H1 (cell line): ENCODE data around the gene CYTH1. TPM values are rescaled to one million over a fixed set of nuclear protein-coding genes. Genes with fewer than 3 reads are reported as not detected.

ENCODE experiments used
- CTCF ChIA-PET: fragments of 300-600 bp; sonication (Branson Sonifier 250); formaldehyde crosslinking; loops from one replicate; lab custom pipeline; 2021; ENCODE audit not compliant: partially characterized antibody; lab: Charles Lee
- POLR2A ChIA-PET: fragments of 300-600 bp; sonication (Branson Sonifier 250); formaldehyde crosslinking; loops from one replicate; lab custom pipeline; 2021; ENCODE audit warnings: inconsistent platforms; ENCODE audit not compliant: partially characterized antibody; lab: Charles Lee
- DNase-seq, 2 experiments: peaks; one replicate each; pipeline versions ENCODE4 v3.0.0 to v3.0.0-alpha.2; 2010 to 2022; ENCODE audit warnings: low spot score in 2 of 2, low read depth in 1 of 2, mixed read lengths in 1 of 2
- FAIRE-seq: peaks from 2 replicates; lab custom pipeline; 2011; peaks lifted over from hg19 to GRCh38; lab: Jason Lieb, UNC
- H2AFZ ChIP-seq: 2 replicates; pipeline ENCODE4 v1.8.1; 2012; ENCODE audit warnings: low read length, inconsistent platforms
- H2AK5ac ChIP-seq: 2 replicates; pipeline ENCODE4 v1.6.1; 2013; ENCODE audit warnings: low read depth, low read length
- H2BK120ac ChIP-seq: replicated peaks from 2 replicates; pipeline ENCODE3; 2013; ENCODE audit warnings: low read depth, low read length, inconsistent platforms
- H2BK12ac ChIP-seq: 2 replicates; pipeline ENCODE4 v1.6.1; 2013; ENCODE audit warnings: low read depth, low read length
- H2BK15ac ChIP-seq: 2 replicates; pipeline ENCODE4 v1.6.1; 2013; ENCODE audit warnings: low read length
- H2BK20ac ChIP-seq: 2 replicates; pipeline ENCODE4 v1.6.1; 2013; ENCODE audit warnings: low read length
- H2BK5ac ChIP-seq: 2 replicates; pipeline ENCODE4 v1.6.1; 2013; ENCODE audit warnings: low read depth, low read length
- H3K14ac ChIP-seq: 2 replicates; pipeline ENCODE4 v1.6.1; 2013; ENCODE audit warnings: inconsistent platforms; ENCODE audit not compliant: insufficient read length
- H3K18ac ChIP-seq: 2 replicates; pipeline ENCODE4 v1.6.1; 2013; ENCODE audit warnings: low read length; ENCODE audit errors: extremely low read depth
- H3K23ac ChIP-seq: 2 replicates; pipeline ENCODE4 v1.6.1; 2013; ENCODE audit warnings: inconsistent platforms; ENCODE audit not compliant: insufficient read length
- H3K23me2 ChIP-seq: 2 replicates; pipeline ENCODE4 v1.6.1; 2013; ENCODE audit warnings: low read depth, low read length
- H3K27ac ChIP-seq: 2 replicates; pipeline ENCODE4 v1.6.1; 2011; ENCODE audit warnings: low read depth, low read length, inconsistent platforms
- H3K27me3 ChIP-seq, 4 experiments: replicated peaks in 1 of 4; 1 replicate in 1 of 4; 2 replicates in 3 of 4; pipeline versions ENCODE4 v1.6.1 to v1.8.1; 2011 to 2013; ENCODE audit warnings: low read length in 3 of 4, mild to moderate bottlenecking in 3 of 4, inconsistent platforms in 2 of 4, mixed read lengths in 2 of 4, moderate library complexity in 1 of 4; ENCODE audit not compliant: control insufficient read depth in 3 of 4, insufficient read depth in 3 of 4; ENCODE audit errors: extremely low read depth in 1 of 4
- H3K36me3 ChIP-seq, 4 experiments: 2 replicates each; pipeline versions ENCODE4 v1.6.1 to v1.8.1; 2011 to 2013; ENCODE audit warnings: mild to moderate bottlenecking in 4 of 4, low read length in 3 of 4, moderate library complexity in 2 of 4, control low read depth in 1 of 4, inconsistent platforms in 1 of 4; ENCODE audit not compliant: insufficient read depth in 4 of 4, control insufficient read depth in 2 of 4
- H3K4ac ChIP-seq: replicated peaks from 2 replicates; pipeline ENCODE3; 2013; ENCODE audit warnings: low read length, low read depth, mixed read lengths, inconsistent platforms; ENCODE audit not compliant: insufficient read length
- H3K4me1 ChIP-seq, 4 experiments: replicated peaks in 1 of 4; 1 replicate in 1 of 4; 2 replicates in 3 of 4; pipeline versions ENCODE4 v1.6.1 to v1.8.1; 2011 to 2013; ENCODE audit warnings: low read length in 3 of 4, inconsistent platforms in 2 of 4, mixed read lengths in 1 of 4; ENCODE audit not compliant: insufficient read depth in 4 of 4, control insufficient read depth in 3 of 4
- H3K4me2 ChIP-seq, 2 experiments: 2 replicates each; pipeline versions ENCODE4 v1.6.1 to v1.8.1; 2011 to 2013; ENCODE audit warnings: low read depth in 2 of 2, low read length in 2 of 2, control low read depth in 1 of 2, inconsistent platforms in 1 of 2, mild to moderate bottlenecking in 1 of 2; ENCODE audit not compliant: insufficient read depth in 1 of 2
- H3K4me3 ChIP-seq, 4 experiments: fragments of 200-600, 300-600 bp in 1 of 4; sonication (generic), shearing (Covaris generic), sonication (Bioruptor Twin) in 1 of 4; 2 replicates each; pipeline versions ENCODE4 v1.5.1 to v1.8.1; 2011 to 2016; ENCODE audit warnings: low read length in 4 of 4, low read depth in 3 of 4, control low read depth in 2 of 4, inconsistent platforms in 2 of 4, mild to moderate bottlenecking in 2 of 4, mixed read lengths in 1 of 4, moderate library complexity in 1 of 4; ENCODE audit not compliant: insufficient read depth in 2 of 4; ENCODE audit errors: extremely low read depth in 1 of 4
- H3K56ac ChIP-seq: replicated peaks from 2 replicates; pipeline ENCODE3; 2013; ENCODE audit warnings: low read depth, mild to moderate bottlenecking, mixed read lengths, low read length, inconsistent platforms; ENCODE audit not compliant: insufficient read length
- H3K79me1 ChIP-seq: 2 replicates; pipeline ENCODE4 v1.6.1; 2013; ENCODE audit warnings: low read depth, low read length, control low read depth
- H3K79me2 ChIP-seq, 2 experiments: 2 replicates each; pipeline versions ENCODE4 v1.6.1 to v1.8.1; 2012 to 2013; ENCODE audit warnings: low read length in 2 of 2, mild to moderate bottlenecking in 2 of 2, inconsistent platforms in 1 of 2; ENCODE audit not compliant: insufficient read depth in 2 of 2, control insufficient read depth in 1 of 2
- H3K9ac ChIP-seq, 4 experiments: replicated peaks in 1 of 4; 1 replicate in 1 of 4; 2 replicates in 3 of 4; pipeline versions ENCODE4 v1.6.1 to v1.8.1; 2011 to 2013; ENCODE audit warnings: low read depth in 3 of 4, low read length in 3 of 4, control low read depth in 2 of 4, mild to moderate bottlenecking in 2 of 4, moderate library complexity in 2 of 4, inconsistent platforms in 1 of 4; ENCODE audit errors: extremely low read depth in 1 of 4
- H3K9me3 ChIP-seq, 2 experiments: 2 replicates each; pipeline versions ENCODE4 v1.6.1 to v1.8.1; 2012 to 2013; ENCODE audit warnings: mild to moderate bottlenecking in 2 of 2, moderate library complexity in 2 of 2, control low read depth in 1 of 2, inconsistent platforms in 1 of 2, low read depth in 1 of 2, low read length in 1 of 2, mixed read lengths in 1 of 2; ENCODE audit not compliant: insufficient read depth in 2 of 2
- H4K20me1 ChIP-seq, 2 experiments: replicated peaks in 1 of 2; 2 replicates each; pipeline versions ENCODE3 to v1.8.1; 2011 to 2013; ENCODE audit warnings: inconsistent platforms in 2 of 2, low read length in 2 of 2, mild to moderate bottlenecking in 1 of 2; ENCODE audit not compliant: insufficient read depth in 2 of 2, control insufficient read depth in 1 of 2
- H4K5ac ChIP-seq: 2 replicates; pipeline ENCODE4 v1.6.1; 2013; ENCODE audit warnings: low read length, low read depth, mixed read lengths, inconsistent platforms; ENCODE audit not compliant: insufficient read length
- H4K8ac ChIP-seq: 2 replicates; pipeline ENCODE4 v1.8.0; 2013; ENCODE audit warnings: mild to moderate bottlenecking, moderate library complexity, low read length, inconsistent platforms; ENCODE audit not compliant: insufficient read depth; ENCODE audit errors: extremely low read depth
- H4K91ac ChIP-seq: replicated peaks from 2 replicates; pipeline ENCODE3; 2013; ENCODE audit warnings: low read length, mixed read lengths, inconsistent platforms; ENCODE audit not compliant: insufficient read length
- CEBPB ChIP-seq: IDR thresholded peaks from 2 replicates; pipeline ENCODE4 v1.6.1; 2012; ENCODE audit warnings: low read depth, low read length
- POLR2AphosphoS5 ChIP-seq: IDR thresholded peaks from 2 replicates; pipeline ENCODE4 v1.6.1; 2011; ENCODE audit warnings: low read depth, low read length
- USF2 ChIP-seq: IDR thresholded peaks from 2 replicates; pipeline ENCODE4 v1.6.1; 2011; ENCODE audit warnings: low read length, improper control_type of control experiment
- ZNF274 ChIP-seq: IDR thresholded peaks from 2 replicates; pipeline ENCODE4 v1.7.0; 2012; ENCODE audit warnings: low read length, borderline replicate concordance; ENCODE audit errors: extremely low read depth
- WGBS, 2 experiments: shearing (Covaris generic) in 1 of 2; methylation state at CpG; one replicate each; pipeline versions ENCODE4 v1.1.6 to v1.1.7; 2013 to 2015; ENCODE audit warnings: low lambda C conversion rate in 2 of 2, mixed read lengths in 2 of 2, inconsistent platforms in 1 of 2, low coverage in 1 of 2, missing lambda C conversion rate in 1 of 2; ENCODE audit not compliant: insufficient replicate concordance in 2 of 2, insufficient coverage in 1 of 2, insufficient read length in 1 of 2; ENCODE audit errors: extremely low coverage in 1 of 2, missing lambda C conversion rate in 1 of 2; 5-methylcytosine and 5-hydroxymethylcytosine counted together
- polyA plus RNA-seq, 7 experiments: library from polyadenylated mRNA; depleted of rRNA in 3 of 7; stranded (reverse) in 5 of 7; unstranded in 2 of 7; fragments of >200 nt in 5 of 7; fragments of 200-250 nt in 2 of 7; gene quantifications; 1 replicate in 5 of 7; 2 replicates in 1 of 7; 4 replicates in 1 of 7; pipeline versions ENCODE4 v1.2.1 to v1.2.3, GENCODE V29; 2011 to 2013; ENCODE audit warnings: missing spikeins in 2 of 7, mixed read lengths in 2 of 7
- total RNA-seq: library from RNA; stranded (reverse); fragmentation: NEBNext Ultra II Directional; extraction: Animal tissue kit (Norgen Biotek cat#: 25700); gene quantifications from 2 replicates; pipeline ENCODE4 v1.2.1, GENCODE V29; 2021

CYTH1 gene
- total and polyA plus RNA-seq, 2 of the 8 experiments (the other 6 are each of a cell fraction or from before 2014, with no cell fraction given): 12.8 to 14.8 TPM

GRCh38 chr17:78652024-78652423 lies 130.0 kb downstream of the CYTH1 start:
- Histone ChIP-seq H3K18ac (no peak overlapping the region), H3K9me3 (no peaks in the 10 kb centered on the region), H3K27ac (no peak overlapping the region), H3K56ac (no peak overlapping the region), H3K9ac (no peak overlapping the region), H3K79me2 (no peaks in the 10 kb centered on the region), H3K27me3 (no peaks in the 10 kb centered on the region), H2BK12ac (no peak overlapping the region), H4K20me1 (peaks cover 0 to 2% of the 10 kb centered on the region in 2 experiments), H3K4ac (no peak overlapping the region), H4K91ac (no peak overlapping the region), H2AK5ac (no peak overlapping the region), H2AFZ (no peak overlapping the region), H3K4me1 (no peaks in the 10 kb centered on the region), H2BK120ac (no peak overlapping the region), H2BK15ac (no peak overlapping the region), H2BK5ac (no peak overlapping the region), H3K23me2 (peaks cover 2% of the 10 kb centered on the region; the same call in 1 of the 2 replicates), H3K4me3 (no peak overlapping the region), H3K79me1 (no peaks in the 10 kb centered on the region; the same call in 1 of the 2 replicates), H4K5ac (no peak overlapping the region), H3K4me2 (no peak overlapping the region), H3K14ac (no peak overlapping the region), H2BK20ac (no peak overlapping the region), H3K36me3 (no peaks in the 10 kb centered on the region), H4K8ac (no peak overlapping the region), H3K23ac (no peak overlapping the region)
- ChIA-PET POLR2A (no interaction called here), CTCF (interaction anchor here (0.9 to 2.4 kb wide), 2 partner anchors 16 to 57 kb away, joined by 3 to 10 read pairs; no protein-coding TSS in a partner anchor)
- DNase-seq: no peak
- FAIRE-seq: no peak
- TF ChIP-seq ZNF274 (no peak), POLR2AphosphoS5 (no peak), CEBPB (no peak), USF2 (no peak)
- 100% methylated on average over 1 of the region's 1 CpG; no CpG with 5 or more reads in 1 of the 2 experiments for WGBS, 2 experiments
